Measurements from ENCODE around the gene B4GALT2. TPM values are rescaled to one million over a fixed set of nuclear protein-coding genes. Genes with fewer than 3 reads are reported as not detected.

The B4GALT2 gene
- total and polyA plus RNA-seq, 2 of the 8 experiments (the other 6 are each of a cell fraction or from before 2014, with no cell fraction given): 56.5 to 121 TPM

GRCh38 chr1:44031252-44032169, 52.5 kb downstream of the B4GALT2 start, which contains the start of gene SLC6A9 (continued):
- no peak for TF ChIP-seq JUN (IDR thresholded peaks at IDR 0.05; ENCODE audit: low read depth, low read length)
- TF ChIP-seq CHD1 (IDR thresholded peaks at IDR 0.05; ENCODE audit: low read depth, low read length): no peak

Measured in H1 (cell line).